Measurements from ENCODE around the gene CPT2. TPM values are rescaled to one million over a fixed set of nuclear protein-coding genes. Genes with fewer than 3 reads are reported as not detected.

Gene CPT2
- total RNA-seq, 1 donor from 2014 or later = 19.0 TPM

DNA sequence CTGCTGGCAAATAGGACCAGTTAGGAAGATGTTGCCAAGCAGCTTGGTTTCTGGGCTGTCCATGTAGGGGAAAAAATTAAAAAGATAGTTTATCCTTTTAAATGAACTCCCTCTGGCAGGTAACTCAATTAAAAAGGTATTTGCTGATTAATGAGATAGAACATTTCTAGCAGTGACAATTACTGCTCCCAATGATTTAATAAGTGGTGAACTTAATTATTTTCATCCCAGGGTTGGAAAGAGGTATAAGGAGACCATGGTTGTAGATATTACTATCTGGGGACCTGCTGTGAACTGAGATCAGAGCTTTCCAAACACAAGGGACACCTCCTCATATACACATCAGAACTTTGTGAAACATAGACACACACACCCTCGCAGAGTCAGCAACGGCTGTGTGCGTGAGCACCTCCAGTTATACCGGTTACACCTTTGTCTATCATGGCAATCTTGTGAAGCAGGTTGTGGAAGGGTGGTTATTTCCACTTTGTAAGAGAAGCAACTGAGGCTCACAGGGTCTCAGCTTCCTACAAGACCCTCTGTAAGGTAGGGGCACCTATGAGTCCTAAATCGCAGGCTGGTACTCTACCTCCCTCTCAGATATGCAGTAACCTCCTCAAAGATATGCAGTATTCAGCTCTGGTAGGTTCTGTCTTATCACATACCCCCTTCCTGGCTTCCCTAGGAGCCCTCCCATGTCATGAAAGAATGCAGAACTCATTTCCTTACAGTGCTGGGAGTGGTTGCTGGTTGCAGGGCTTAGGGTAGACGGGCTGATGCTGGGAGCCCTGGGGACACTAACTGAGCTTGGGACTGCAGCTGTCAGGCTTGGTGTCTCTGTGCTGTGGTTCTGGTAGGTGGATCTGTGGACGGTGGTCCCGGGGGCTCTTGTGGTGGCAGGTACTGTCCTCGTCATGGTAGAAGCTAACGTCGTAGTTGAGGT is 60.2 kb downstream of the CPT2 start:
- H4K20me1 ChIP-seq (ENCODE audit: low read depth) = no peaks in the 10 kb centered on the region
- no peaks in the 10 kb centered on the region for H3K27me3 ChIP-seq
- H3F3A ChIP-seq (ENCODE audit: low read depth) = no peaks in the 10 kb centered on the region
- no peaks in the 10 kb centered on the region for H3K4me1 ChIP-seq
- no peak overlapping the region for H2AFZ ChIP-seq (replicated peaks)
- Mint-ChIP-seq H3K4me3 (no peak overlapping the region), H3K27me3 (ENCODE audit: insufficient read depth, low read depth) (no peaks in the 10 kb centered on the region), H3K9me3 (no peaks in the 10 kb centered on the region), H3K27ac (no peak overlapping the region), H3K36me3 (peaks cover 9% of the 10 kb centered on the region), H3K4me1 (no peaks in the 10 kb centered on the region)
- TF ChIP-seq, protein P1, sequence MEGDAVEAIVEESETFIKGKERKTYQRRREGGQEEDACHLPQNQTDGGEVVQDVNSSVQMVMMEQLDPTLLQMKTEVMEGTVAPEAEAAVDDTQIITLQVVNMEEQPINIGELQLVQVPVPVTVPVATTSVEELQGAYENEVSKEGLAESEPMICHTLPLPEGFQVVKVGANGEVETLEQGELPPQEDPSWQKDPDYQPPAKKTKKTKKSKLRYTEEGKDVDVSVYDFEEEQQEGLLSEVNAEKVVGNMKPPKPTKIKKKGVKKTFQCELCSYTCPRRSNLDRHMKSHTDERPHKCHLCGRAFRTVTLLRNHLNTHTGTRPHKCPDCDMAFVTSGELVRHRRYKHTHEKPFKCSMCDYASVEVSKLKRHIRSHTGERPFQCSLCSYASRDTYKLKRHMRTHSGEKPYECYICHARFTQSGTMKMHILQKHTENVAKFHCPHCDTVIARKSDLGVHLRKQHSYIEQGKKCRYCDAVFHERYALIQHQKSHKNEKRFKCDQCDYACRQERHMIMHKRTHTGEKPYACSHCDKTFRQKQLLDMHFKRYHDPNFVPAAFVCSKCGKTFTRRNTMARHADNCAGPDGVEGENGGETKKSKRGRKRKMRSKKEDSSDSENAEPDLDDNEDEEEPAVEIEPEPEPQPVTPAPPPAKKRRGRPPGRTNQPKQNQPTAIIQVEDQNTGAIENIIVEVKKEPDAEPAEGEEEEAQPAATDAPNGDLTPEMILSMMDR (IDR thresholded peaks at IDR 0.05) = no peak
- TF ChIP-seq EZH2phosphoT487 (IDR thresholded peaks at IDR 0.05) (no peak), EZH2 (IDR thresholded peaks at IDR 0.05) (no peak)
- H3K79me2 ChIP-seq (ENCODE audit: low read depth) = no peaks in the 10 kb centered on the region
- no peak overlapping the region for H3K4me3 ChIP-seq
- H3K27ac ChIP-seq = no peak overlapping the region
- H3K9me3 ChIP-seq (ENCODE audit: low read depth) = no peaks in the 10 kb centered on the region
- H3K36me3 ChIP-seq = no peaks in the 10 kb centered on the region
- no peak overlapping the region for H3K9ac ChIP-seq
- H3K4me2 ChIP-seq = no peak overlapping the region
- DNase-seq (ENCODE audit: low spot score) = no peak

DNA sequence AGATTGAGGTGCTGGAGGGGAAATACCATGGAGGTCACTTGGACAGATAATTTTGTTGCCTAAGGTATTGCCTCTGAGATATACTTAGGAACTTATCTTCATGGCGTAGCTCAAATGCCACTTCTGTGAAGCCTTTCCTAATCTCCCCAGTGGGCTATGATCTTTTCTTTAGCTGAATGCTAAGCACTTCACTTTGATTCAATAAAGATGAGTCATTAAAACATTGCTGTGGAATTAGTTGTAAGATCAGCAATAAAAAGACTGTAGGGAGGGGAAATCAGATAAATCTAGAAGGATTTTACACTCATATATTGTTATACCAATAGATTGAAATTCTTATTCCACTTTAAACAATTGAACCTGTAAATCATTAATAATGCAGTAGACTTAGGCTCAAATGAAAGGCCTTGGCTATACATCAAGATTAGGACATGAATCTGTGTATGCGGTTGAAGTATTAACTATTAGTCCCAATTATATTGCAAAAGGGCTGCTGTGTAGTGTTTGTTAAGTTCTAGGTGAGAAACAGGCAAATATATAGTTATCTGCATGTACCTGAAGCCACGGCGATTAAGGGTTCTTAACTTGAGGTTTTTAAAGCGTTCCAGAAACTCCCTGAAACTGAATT is 60.9 kb downstream of the CPT2 start:
- Histone ChIP-seq H3F3A (ENCODE audit: low read depth) (no peaks in the 10 kb centered on the region), H3K27ac (no peak overlapping the region), H3K4me2 (no peak overlapping the region), H4K20me1 (ENCODE audit: low read depth) (no peaks in the 10 kb centered on the region), H3K4me1 (no peaks in the 10 kb centered on the region), H3K9ac (no peak overlapping the region), H3K79me2 (ENCODE audit: low read depth) (no peaks in the 10 kb centered on the region), H3K36me3 (no peaks in the 10 kb centered on the region), H3K4me3 (no peak overlapping the region), H3K9me3 (ENCODE audit: low read depth) (no peaks in the 10 kb centered on the region), H3K27me3 (no peaks in the 10 kb centered on the region), H2AFZ (replicated peaks) (no peak overlapping the region)
- Mint-ChIP-seq H3K9me3 (no peaks in the 10 kb centered on the region), H3K4me3 (no peak overlapping the region), H3K27ac (no peak overlapping the region), H3K4me1 (no peaks in the 10 kb centered on the region), H3K36me3 (peaks cover 9% of the 10 kb centered on the region), H3K27me3 (ENCODE audit: insufficient read depth, low read depth) (no peaks in the 10 kb centered on the region)
- no peak for DNase-seq (ENCODE audit: low spot score)
- TF ChIP-seq, protein P1 (IDR thresholded peaks at IDR 0.05) = no peak
- TF ChIP-seq EZH2phosphoT487 (IDR thresholded peaks at IDR 0.05) = no peak

DNA sequence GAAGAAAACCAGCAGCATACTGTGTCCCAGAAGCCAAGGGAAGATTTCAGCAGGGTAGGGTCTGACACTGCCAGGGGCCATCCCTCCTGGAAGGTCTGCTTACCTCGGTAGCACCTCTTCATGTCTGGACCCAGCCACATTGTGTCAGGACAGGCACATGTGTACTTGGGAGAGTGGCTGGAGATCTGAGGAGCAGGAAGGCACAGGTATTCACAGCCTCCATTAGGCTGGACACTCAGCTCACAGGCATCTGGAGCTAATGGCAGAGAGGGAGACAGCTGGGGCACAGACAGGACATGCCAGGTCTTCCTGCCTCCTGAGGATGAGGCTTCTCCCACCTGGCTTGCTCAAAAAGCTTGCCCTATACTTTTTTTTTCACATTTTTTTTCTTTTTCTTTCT is 61.6 kb downstream of the CPT2 start:
- H3K27me3 Mint-ChIP-seq (ENCODE audit: insufficient read depth, low read depth) = peaks cover 2% of the 10 kb centered on the region
- Histone ChIP-seq H4K20me1 (ENCODE audit: low read depth) (no peaks in the 10 kb centered on the region), H3K9ac (no peak overlapping the region), H2AFZ (replicated peaks) (no peak overlapping the region), H3K27me3 (no peaks in the 10 kb centered on the region), H3F3A (ENCODE audit: low read depth) (no peaks in the 10 kb centered on the region), H3K27ac (no peak overlapping the region), H3K4me2 (no peak overlapping the region), H3K36me3 (no peaks in the 10 kb centered on the region), H3K4me1 (no peaks in the 10 kb centered on the region), H3K4me3 (no peak overlapping the region), H3K9me3 (ENCODE audit: low read depth) (no peaks in the 10 kb centered on the region), H3K79me2 (ENCODE audit: low read depth) (no peaks in the 10 kb centered on the region)
- no peaks in the 10 kb centered on the region for H3K9me3 Mint-ChIP-seq
- H3K4me1 Mint-ChIP-seq = no peaks in the 10 kb centered on the region
- H3K4me3 Mint-ChIP-seq = no peak overlapping the region
- no peak for TF ChIP-seq EZH2phosphoT487 (IDR thresholded peaks at IDR 0.05)
- no peak for TF ChIP-seq EZH2 (IDR thresholded peaks at IDR 0.05)
- TF ChIP-seq, protein P1 (IDR thresholded peaks at IDR 0.05) = no peak
- DNase-seq (ENCODE audit: low spot score) = no peak
- peaks cover 9% of the 10 kb centered on the region for H3K36me3 Mint-ChIP-seq
- H3K27ac Mint-ChIP-seq = no peak overlapping the region
